HepG2 (cell line): ENCODE data around the gene LDB2. TPM values are rescaled to one million over a fixed set of nuclear protein-coding genes. Genes with fewer than 3 reads are reported as not detected.

Experiments used
- ATAC-seq: fragments of 200-7000 bp; cut with Tn5 transposase; 3 replicates; pipeline ENCODE4 v1.9.1; 2020; ENCODE audit warnings: mild to moderate bottlenecking, moderate library complexity
- BruUV-seq: library from RNA; stranded (reverse); fragments of 400-500 nt; replicated peaks from 2 replicates; lab custom pipeline; 2021; lab: Mats Ljungman, UMichigan
- CTCF ChIA-PET: fragments of 300-600 bp; formaldehyde crosslinking; extraction: SDS; loops from one replicate; lab custom pipeline; 2021; ENCODE audit warnings: low total read pairs, inconsistent platforms, low intra/inter-chr PET ratio; lab: Yijun Ruan, JAX
- POLR2A ChIA-PET: fragments of 350-600 bp; sonication (Branson Sonifier 250); formaldehyde crosslinking; loops from one replicate; lab custom pipeline; 2020; ENCODE audit warnings: antibody characterized with exemption, inconsistent platforms; lab: Yijun Ruan, JAX
- DNase-seq: peaks from one replicate; pipeline ENCODE4 v3.0.0-alpha.2; 2015; ENCODE audit warnings: low spot score
- FAIRE-seq: peaks from 3 replicates; lab custom pipeline; 2011; peaks lifted over from hg19 to GRCh38; lab: Jason Lieb, UNC
- H2AFZ ChIP-seq: one replicate; pipeline ENCODE4 v1.6.1; 2011; ENCODE audit warnings: low read length, inconsistent platforms
- H3K27ac ChIP-seq: fragments of 300-600 bp; 3 replicates; pipeline ENCODE4 v1.8.0; 2011; ENCODE audit warnings: mixed run types, mild to moderate bottlenecking, mixed read lengths, low read length, inconsistent platforms; ENCODE audit not compliant: insufficient read depth; ENCODE audit errors: extremely low read length
- H3K27me3 ChIP-seq, 2 experiments: fragments of 200-600 bp in 1 of 2; 2 replicates in 1 of 2; 3 replicates in 1 of 2; pipeline versions ENCODE4 v1.6.0 to v1.8.0; 2011; ENCODE audit warnings: low read length in 2 of 2, mild to moderate bottlenecking in 2 of 2, moderate library complexity in 2 of 2, inconsistent platforms in 1 of 2; ENCODE audit not compliant: insufficient read depth in 2 of 2, control insufficient read depth in 1 of 2
- H3K36me3 ChIP-seq, 2 experiments: fragments of 200-600 bp in 1 of 2; replicated peaks in 1 of 2; 2 replicates in 1 of 2; 3 replicates in 1 of 2; pipeline versions ENCODE4 v1.5.1 to v1.8.0; 2011; ENCODE audit warnings: low read length in 2 of 2, inconsistent platforms in 1 of 2; ENCODE audit not compliant: insufficient read depth in 2 of 2, control insufficient read depth in 1 of 2
- H3K4me1 ChIP-seq: 2 replicates; pipeline ENCODE4 v1.5.1; 2012; ENCODE audit warnings: low read length, inconsistent platforms; ENCODE audit not compliant: insufficient read depth
- H3K4me2 ChIP-seq: 2 replicates; pipeline ENCODE4 v1.6.0; 2011; ENCODE audit warnings: low read depth, low read length, inconsistent platforms
- H3K4me3 ChIP-seq, 3 experiments: fragments of 200-600 bp in 1 of 3; sonication (generic), shearing (Covaris generic) in 1 of 3; replicated peaks in 1 of 3; 2 replicates each; pipeline ENCODE4 v1.5.1; 2011 to 2016; ENCODE audit warnings: low read length in 3 of 3, inconsistent platforms in 2 of 3, low read depth in 2 of 3, mild to moderate bottlenecking in 2 of 3, control low read depth in 1 of 3, mixed read lengths in 1 of 3; ENCODE audit not compliant: insufficient read depth in 1 of 3
- H3K79me2 ChIP-seq: one replicate; pipeline ENCODE4 v1.6.1; 2011; ENCODE audit warnings: low read length, inconsistent platforms; ENCODE audit not compliant: insufficient read depth
- H3K9ac ChIP-seq: 2 replicates; pipeline ENCODE4 v1.6.0; 2011; ENCODE audit warnings: mild to moderate bottlenecking, low read depth, low read length, inconsistent platforms; ENCODE audit not compliant: insufficient read depth
- H3K9me3 ChIP-seq: 2 replicates; pipeline ENCODE4 v1.5.1; 2012; ENCODE audit warnings: mild to moderate bottlenecking, low read length
- H4K20me1 ChIP-seq: 2 replicates; pipeline ENCODE4 v1.6.0; 2011; ENCODE audit warnings: inconsistent platforms, mild to moderate bottlenecking, low read length, moderate library complexity; ENCODE audit not compliant: insufficient read depth
- CHD4 ChIP-seq: fragments of 200-600 bp; sonication (generic); IDR thresholded peaks from 2 replicates; pipeline ENCODE4 v1.7.0; 2017; ENCODE audit warnings: mild to moderate bottlenecking, low read length, borderline replicate concordance
- ELF4 ChIP-seq: sonication (generic); formaldehyde crosslinking; IDR thresholded peaks from 2 replicates; pipeline ENCODE4 v1.5.0; 2020; ENCODE audit warnings: missing genetic modification reagents, mild to moderate bottlenecking, moderate library complexity, borderline replicate concordance
- ETV5 ChIP-seq: IDR thresholded peaks from 2 replicates; pipeline ENCODE4 v1.6.1; 2018; ENCODE audit warnings: missing biosample characterization, missing genetic modification reagents, inconsistent platforms, borderline replicate concordance
- HDAC6 ChIP-seq: fragments of 200-600 bp; sonication (generic); IDR thresholded peaks from 2 replicates; pipeline ENCODE4 v1.7.0; 2017; ENCODE audit warnings: mild to moderate bottlenecking, antibody characterized with exemption, low read length, low read depth
- HNF1A ChIP-seq, 2 experiments: sonication (generic) in 1 of 2; formaldehyde crosslinking in 1 of 2; IDR thresholded peaks; 2 replicates each; pipeline versions ENCODE4 v1.4.0 to v1.6.1; 2016 to 2020; ENCODE audit warnings: borderline replicate concordance in 1 of 2, low read depth in 1 of 2, mild to moderate bottlenecking in 1 of 2, missing genetic modification reagents in 1 of 2
- HNF4A ChIP-seq: sonication (generic); formaldehyde crosslinking; IDR thresholded peaks from 2 replicates; pipeline ENCODE4 v1.4.0; 2020; ENCODE audit warnings: missing genetic modification reagents
- KMT2B ChIP-seq: IDR thresholded peaks from 2 replicates; pipeline ENCODE4 v1.6.1; 2016; ENCODE audit warnings: missing genetic modification reagents, missing compliant biosample characterization
- MLX ChIP-seq: IDR thresholded peaks from 2 replicates; pipeline ENCODE4 v1.6.1; 2016
- NR2F6 ChIP-seq, 2 experiments: IDR thresholded peaks; 2 replicates each; pipeline ENCODE4 v1.6.1; 2016; ENCODE audit warnings: antibody characterized with exemption in 1 of 2, mild to moderate bottlenecking in 1 of 2
- THAP9 ChIP-seq: sonication (generic); formaldehyde crosslinking; IDR thresholded peaks from 2 replicates; pipeline ENCODE4; 2020; ENCODE audit warnings: missing genetic modification reagents, mild to moderate bottlenecking, borderline replicate concordance
- TOPORS ChIP-seq: sonication (generic); formaldehyde crosslinking; IDR thresholded peaks from 2 replicates; pipeline ENCODE4 v1.8.0; 2023; ENCODE audit warnings: mild to moderate bottlenecking, missing genetic modification reagents
- ZBTB46 ChIP-seq: sonication (generic); formaldehyde crosslinking; IDR thresholded peaks from 2 replicates; pipeline ENCODE4 v1.4.0; 2020; ENCODE audit warnings: mild to moderate bottlenecking, missing genetic modification reagents, borderline replicate concordance
- ZFX ChIP-seq: sonication (generic); formaldehyde crosslinking; IDR thresholded peaks from 2 replicates; pipeline ENCODE4 v1.4.0; 2020; ENCODE audit warnings: mild to moderate bottlenecking, low read depth, missing genetic modification reagents, moderate library complexity
- ZNF264 ChIP-seq: sonication (generic); formaldehyde crosslinking; IDR thresholded peaks from 2 replicates; pipeline ENCODE4 v1.4.0; 2020; ENCODE audit warnings: missing genetic modification reagents
- ZNF441 ChIP-seq: sonication (generic); formaldehyde crosslinking; IDR thresholded peaks from 2 replicates; pipeline ENCODE4 v1.7.0; 2021; ENCODE audit warnings: missing genetic modification reagents, borderline replicate concordance
- ZNF567 ChIP-seq: sonication (generic); formaldehyde crosslinking; IDR thresholded peaks from 2 replicates; pipeline ENCODE4 v1.8.1; 2023; ENCODE audit warnings: mild to moderate bottlenecking, missing genetic modification reagents, borderline replicate concordance
- WGBS: methylation state at CpG from one replicate; pipeline ENCODE4 v1.1.6; 2017; ENCODE audit warnings: low lambda C conversion rate; 5-methylcytosine and 5-hydroxymethylcytosine counted together
- in situ Hi-C: cut with HindIII; loops from 2 replicates; pipeline ENCODE4 v1.10.0; 2017; ENCODE audit warnings: low pct_unique_long_range_greater_than_20kb; ENCODE audit not compliant: extremely low pct_ligation_motif_present
- intact Hi-C: fragments of 100-400 bp; cut with micrococcal nuclease; formaldehyde crosslinking; loops from one replicate; pipeline ENCODE4 v1.10.0; 2022; ENCODE audit not compliant: unreplicated experiment
- polyA plus RNA-seq, 8 experiments: library from polyadenylated mRNA; depleted of rRNA in 3 of 8; stranded (reverse) in 7 of 8; unstranded in 1 of 8; fragments of >200 nt; fragmentation: Illumina TruSeq in 4 of 8; extraction: Trizol in 4 of 8; gene quantifications; 2 replicates each; pipeline versions ENCODE4 v1.2.1 to v1.2.3, GENCODE V29; 2011 to 2016; ENCODE audit warnings: low read depth in 4 of 8, missing spikeins in 1 of 8, mixed read lengths in 1 of 8; ENCODE audit not compliant: insufficient read depth in 1 of 8
- total RNA-seq, 5 experiments: library from RNA; depleted of rRNA; stranded (reverse); fragments of >200 nt; fragmentation: Illumina TruSeq; extraction: Trizol; gene quantifications; 2 replicates each; pipeline ENCODE4 v1.2.3, GENCODE V29; 2016; ENCODE audit warnings: low read depth in 1 of 5

The LDB2 gene
- total and polyA plus RNA-seq, 2 of the 13 experiments (the other 11 are each of a cell fraction or from before 2014, with no cell fraction given): not detected

- Histone ChIP-seq H4K20me1 (no peaks in the 10 kb centered on the region), H3K36me3 (no peaks in the 10 kb centered on the region), H3K9me3 (no peaks in the 10 kb centered on the region), H3K4me3 (no peak overlapping the region), H3K79me2 (no peaks in the 10 kb centered on the region), H3K4me1 (no peaks in the 10 kb centered on the region), H3K27ac (no peak overlapping the region), H2AFZ (no peak overlapping the region), H3K4me2 (no peak overlapping the region), H3K9ac (no peak overlapping the region), H3K27me3 (peaks cover 0 to 12% of the 10 kb centered on the region in 2 experiments; a peak in 3 of 5 replicates)
- intact Hi-C loops: no loop called here
- no TSS peak for BruUV-seq
- WGBS: 7% methylated on average over 2 of the region's 2 CpGs
- POLR2A ChIA-PET: no interaction called here
- ATAC-seq (no peak), DNase-seq (no peak), FAIRE-seq (no peak)
- CTCF ChIA-PET: no interaction called here
- in situ Hi-C loops: no loop called here
- no peak for TF ChIP-seq CHD4
- no peak for TF ChIP-seq ZBTB46 (CRISPR knock-in tag)
- no peak for TF ChIP-seq TOPORS (CRISPR knock-in tag)
- no peak for TF ChIP-seq ZNF441 (CRISPR knock-in tag)
- no peak for TF ChIP-seq NR2F6 (IDR thresholded peaks at IDR 0.05)
- TF ChIP-seq NR2F6 (CRISPR knock-in tag; IDR thresholded peaks at IDR 0.05): no peak
- no peak for TF ChIP-seq ETV5 (CRISPR knock-in tag)
- no peak for TF ChIP-seq MLX (CRISPR knock-in tag)
- TF ChIP-seq KMT2B (CRISPR knock-in tag): no peak
- no peak for TF ChIP-seq ZFX (CRISPR knock-in tag)
- no peak for TF ChIP-seq ELF4 (CRISPR knock-in tag)
- TF ChIP-seq HNF1A (IDR thresholded peaks at IDR 0.05; ENCODE audit: low read depth): no peak
- TF ChIP-seq HNF1A (CRISPR knock-in tag; IDR thresholded peaks at IDR 0.05; ENCODE audit: borderline replicate concordance): no peak
- no peak for TF ChIP-seq ZNF264 (CRISPR knock-in tag)
- TF ChIP-seq ZNF567 (CRISPR knock-in tag): no peak
- TF ChIP-seq THAP9: no peak
- no peak for TF ChIP-seq HDAC6
- no peak for TF ChIP-seq HNF4A (CRISPR knock-in tag)
Measured at GRCh38 chr4:16758255-16758654, 140.2 kb downstream of the LDB2 start.
